ENCODE data around the gene SERPINA9.

SERPINA9 gene

DNA sequence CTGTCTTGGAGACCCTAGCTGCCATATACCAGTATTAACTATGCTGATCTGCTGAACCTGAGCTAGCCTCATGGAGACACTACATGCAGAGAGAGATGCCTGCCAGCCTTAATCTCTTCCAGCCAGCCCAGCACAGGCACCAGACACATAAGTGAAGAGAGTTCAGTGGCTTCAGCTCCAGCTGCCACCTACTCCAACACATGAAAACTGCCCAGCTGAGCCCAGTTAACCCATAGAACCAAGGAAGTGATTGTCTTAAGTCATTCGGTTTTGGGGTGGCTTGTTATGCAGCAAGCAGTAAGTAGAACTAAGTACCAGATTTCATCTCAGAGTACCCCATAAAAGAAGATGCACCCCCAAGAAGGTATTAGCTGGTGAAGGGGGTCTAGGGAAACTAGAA is 31.0 kb downstream of the SERPINA9 start (continued):
- TF ChIP-seq ZNF791 (tag by site-specific recombination; IDR thresholded peaks at IDR 0.05) (no peak), ZNF621 (tag by site-specific recombination; IDR thresholded peaks at IDR 0.05) (no peak), ZBTB11 (tag by site-specific recombination; conservative IDR thresholded peaks at IDR 0.05; ENCODE audit: low read depth) (no peak), ZNF274 (IDR thresholded peaks at IDR 0.05; ENCODE audit: low read length) (no peak), ZNF274 (tag by site-specific recombination; IDR thresholded peaks at IDR 0.05; ENCODE audit: borderline replicate concordance) (no peak)
- TF ChIP-seq, protein P1, sequence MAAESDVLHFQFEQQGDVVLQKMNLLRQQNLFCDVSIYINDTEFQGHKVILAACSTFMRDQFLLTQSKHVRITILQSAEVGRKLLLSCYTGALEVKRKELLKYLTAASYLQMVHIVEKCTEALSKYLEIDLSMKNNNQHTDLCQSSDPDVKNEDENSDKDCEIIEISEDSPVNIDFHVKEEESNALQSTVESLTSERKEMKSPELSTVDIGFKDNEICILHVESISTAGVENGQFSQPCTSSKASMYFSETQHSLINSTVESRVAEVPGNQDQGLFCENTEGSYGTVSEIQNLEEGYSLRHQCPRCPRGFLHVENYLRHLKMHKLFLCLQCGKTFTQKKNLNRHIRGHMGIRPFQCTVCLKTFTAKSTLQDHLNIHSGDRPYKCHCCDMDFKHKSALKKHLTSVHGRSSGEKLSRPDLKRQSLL (tag by site-specific recombination; IDR thresholded peaks at IDR 0.05): no peak

DNA sequence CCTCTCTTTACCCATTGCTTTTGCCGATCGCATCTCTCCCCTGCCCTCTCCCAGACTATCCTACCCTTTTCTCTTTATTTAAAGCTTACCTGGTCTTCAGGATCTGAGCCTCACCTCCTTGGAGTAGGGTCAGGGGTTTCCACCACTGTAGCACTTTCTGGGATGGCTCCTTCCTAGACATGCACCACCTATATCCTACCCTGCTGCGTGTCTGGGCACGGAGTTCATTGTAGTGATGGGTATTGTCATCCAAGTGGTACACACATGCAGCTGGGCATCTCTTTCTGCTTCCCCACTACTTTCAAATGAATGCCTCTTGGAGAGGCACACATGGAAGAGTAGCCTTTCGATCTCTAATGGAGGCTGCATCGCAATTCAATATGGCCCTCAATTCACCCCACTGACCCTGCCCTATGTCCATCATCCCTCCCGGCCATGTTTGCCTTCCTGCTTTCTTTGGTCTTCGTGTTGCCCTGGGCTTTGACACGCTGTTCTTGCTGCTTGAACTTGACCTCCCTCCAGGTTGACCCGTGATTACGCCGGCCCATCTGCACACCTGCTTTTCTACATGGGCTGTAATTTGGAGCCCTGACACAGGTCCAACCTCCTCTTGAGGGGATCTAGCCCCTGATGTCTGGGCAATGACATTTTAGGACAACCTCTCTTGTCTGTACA is 34.3 kb downstream of the SERPINA9 start:
- CTCF ChIA-PET: interaction anchor here (1.1 kb wide), 1 partner anchor 44 kb away, joined by 3 read pairs; no protein-coding TSS in a partner anchor

DNA sequence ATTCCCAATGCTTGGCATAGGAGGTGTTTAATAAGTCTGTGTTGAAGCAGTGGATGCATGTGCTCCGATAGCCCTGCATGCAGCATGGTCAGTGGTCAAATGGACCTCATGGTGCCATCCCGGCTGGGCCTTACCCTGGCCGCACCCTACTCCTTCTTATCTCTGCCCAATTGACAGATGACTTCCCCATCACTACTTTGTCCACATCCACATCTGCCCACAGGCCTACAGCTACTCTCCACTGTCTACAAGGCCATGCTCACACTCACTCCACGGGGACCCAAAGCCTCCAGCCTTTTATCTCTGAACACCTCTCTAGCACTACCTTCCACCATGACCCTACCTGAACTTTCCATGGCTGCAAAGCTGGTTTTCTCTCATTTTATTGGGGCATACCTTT is 34.9 kb downstream of the SERPINA9 start:
- POLR2A ChIA-PET: no interaction called here
- no peaks in the 10 kb centered on the region for H3K4me1 ChIP-seq (ENCODE audit: control insufficient read depth, insufficient read depth, low read length)
- no peak for TF ChIP-seq SETDB1 (IDR thresholded peaks at IDR 0.05; ENCODE audit: insufficient read length, low read length)
- no peak for TF ChIP-seq GLI2 (tag by site-specific recombination; IDR thresholded peaks at IDR 0.05; ENCODE audit: borderline replicate concordance, low read depth)
- TF ChIP-seq ZFP3 (tag by site-specific recombination; IDR thresholded peaks at IDR 0.05; ENCODE audit: low read depth): no peak
- TF ChIP-seq ZNF202 (tag by site-specific recombination; IDR thresholded peaks at IDR 0.05; ENCODE audit: borderline replicate concordance): no peak
- TF ChIP-seq ZNF514 (tag by site-specific recombination; IDR thresholded peaks at IDR 0.05): no peak
- no peak for TF ChIP-seq ZNF404 (tag by site-specific recombination; IDR thresholded peaks at IDR 0.05)
- no peak for TF ChIP-seq ZNF350 (tag by site-specific recombination; IDR thresholded peaks at IDR 0.05)
- TF ChIP-seq INSM2 (tag by site-specific recombination; IDR thresholded peaks at IDR 0.05): no peak
- no peak for TF ChIP-seq ZBTB20 (tag by site-specific recombination; IDR thresholded peaks at IDR 0.05)
- no peak for TF ChIP-seq ZSCAN16 (tag by site-specific recombination; IDR thresholded peaks at IDR 0.05)
- H3K27ac ChIP-seq (ENCODE audit: extremely low read depth, low read depth, low read length): no peak overlapping the region
- CTCF ChIA-PET: interaction anchor here (0.5 kb wide), 1 partner anchor 916 kb away, joined by 9 read pairs; no protein-coding TSS in a partner anchor
- H3K9me3 ChIP-seq (ENCODE audit: control insufficient read depth, insufficient read depth, low read depth, low read length): no peaks in the 10 kb centered on the region
- H3K36me3 ChIP-seq (ENCODE audit: control insufficient read depth in 2 of 2, insufficient read depth in 1 of 2, low read length in 2 of 2): no peaks in the 10 kb centered on the region
- H3K4me3 ChIP-seq (ENCODE audit: low read depth, low read length): no peak overlapping the region

More for the DNA sequence above, 34.3 kb downstream of the SERPINA9 start:
- Histone ChIP-seq H3K9me3 (ENCODE audit: control insufficient read depth, insufficient read depth, low read depth, low read length) (no peaks in the 10 kb centered on the region), H3K36me3 (ENCODE audit: control insufficient read depth in 2 of 2, insufficient read depth in 1 of 2, low read length in 2 of 2) (no peaks in the 10 kb centered on the region), H3K4me3 (ENCODE audit: low read depth, low read length) (no peak overlapping the region), H3K27ac (ENCODE audit: extremely low read depth, low read depth, low read length) (no peak overlapping the region), H3K4me1 (ENCODE audit: control insufficient read depth, insufficient read depth, low read length) (no peaks in the 10 kb centered on the region)
- TF ChIP-seq ZNF600 (tag by site-specific recombination; IDR thresholded peaks at IDR 0.05) (no peak), ZNF155 (tag by site-specific recombination; IDR thresholded peaks at IDR 0.05) (no peak), EGR2 (tag by site-specific recombination; IDR thresholded peaks at IDR 0.05; ENCODE audit: low read depth) (no peak), ZNF501 (tag by site-specific recombination; IDR thresholded peaks at IDR 0.05) (no peak), ZNF280C (tag by site-specific recombination; IDR thresholded peaks at IDR 0.05) (no peak), ZNF10 (tag by site-specific recombination; IDR thresholded peaks at IDR 0.05) (no peak)
- POLR2A ChIA-PET: no interaction called here
